ENCODE data around the gene TIPIN.
"Not testable (repeated sequence)": the region's sequence is repeated elsewhere in the genome, so short reads cannot be mapped to it uniquely, and the experiment has no call there.

The TIPIN gene

GRCh38 chr15:66323312-66323928 is 33.1 kb downstream of the TIPIN start:
- TF ChIP-seq, protein P1, sequence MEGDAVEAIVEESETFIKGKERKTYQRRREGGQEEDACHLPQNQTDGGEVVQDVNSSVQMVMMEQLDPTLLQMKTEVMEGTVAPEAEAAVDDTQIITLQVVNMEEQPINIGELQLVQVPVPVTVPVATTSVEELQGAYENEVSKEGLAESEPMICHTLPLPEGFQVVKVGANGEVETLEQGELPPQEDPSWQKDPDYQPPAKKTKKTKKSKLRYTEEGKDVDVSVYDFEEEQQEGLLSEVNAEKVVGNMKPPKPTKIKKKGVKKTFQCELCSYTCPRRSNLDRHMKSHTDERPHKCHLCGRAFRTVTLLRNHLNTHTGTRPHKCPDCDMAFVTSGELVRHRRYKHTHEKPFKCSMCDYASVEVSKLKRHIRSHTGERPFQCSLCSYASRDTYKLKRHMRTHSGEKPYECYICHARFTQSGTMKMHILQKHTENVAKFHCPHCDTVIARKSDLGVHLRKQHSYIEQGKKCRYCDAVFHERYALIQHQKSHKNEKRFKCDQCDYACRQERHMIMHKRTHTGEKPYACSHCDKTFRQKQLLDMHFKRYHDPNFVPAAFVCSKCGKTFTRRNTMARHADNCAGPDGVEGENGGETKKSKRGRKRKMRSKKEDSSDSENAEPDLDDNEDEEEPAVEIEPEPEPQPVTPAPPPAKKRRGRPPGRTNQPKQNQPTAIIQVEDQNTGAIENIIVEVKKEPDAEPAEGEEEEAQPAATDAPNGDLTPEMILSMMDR (IDR thresholded peaks at IDR 0.05; ENCODE audit: low read depth, low read length, missing control alignments) = no peak
- DNase-seq (ENCODE audit: low read depth) = no peak
- no peak overlapping the region for H3K4me3 ChIP-seq (ENCODE audit: low read depth, low read length)

- DNase-seq (ENCODE audit: low read depth) = no peak
- TF ChIP-seq, protein P1 (IDR thresholded peaks at IDR 0.05; ENCODE audit: low read depth, low read length, missing control alignments) = no peak
- no peak overlapping the region for H3K4me3 ChIP-seq (ENCODE audit: low read depth, low read length)
Measured at GRCh38 chr15:66312144-66312543, 44.3 kb downstream of the TIPIN start.

- no peak for DNase-seq (ENCODE audit: low read depth)
- TF ChIP-seq, protein P1 (IDR thresholded peaks at IDR 0.05; ENCODE audit: low read depth, low read length, missing control alignments) = no peak
- no peak overlapping the region for H3K4me3 ChIP-seq (ENCODE audit: low read depth, low read length)
Measured at GRCh38 chr15:66310786-66311185, 45.7 kb downstream of the TIPIN start.

DNA sequence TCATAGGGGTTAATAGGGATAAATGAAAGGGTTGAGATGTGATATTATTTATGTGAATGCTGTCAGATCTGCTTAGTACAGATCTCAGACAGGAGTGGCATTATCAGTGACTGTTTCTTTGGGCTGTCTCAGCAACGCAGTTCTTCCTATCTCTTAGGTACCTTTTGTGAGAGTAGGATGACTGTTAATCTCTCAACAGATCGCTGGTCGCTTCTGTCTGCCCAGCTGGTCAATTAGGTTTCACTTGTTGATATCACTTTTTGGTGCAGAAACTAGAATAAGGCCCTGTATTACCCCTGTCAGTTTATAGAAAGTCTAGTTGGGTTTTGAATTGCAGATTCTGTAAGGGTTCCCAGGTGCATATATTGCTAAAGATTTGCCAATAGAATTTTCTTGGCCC is 46.7 kb downstream of the TIPIN start:
- no peak for DNase-seq (ENCODE audit: low read depth)
- H3K4me3 ChIP-seq (ENCODE audit: low read depth, low read length) = no peak overlapping the region
- TF ChIP-seq, protein P1 (IDR thresholded peaks at IDR 0.05; ENCODE audit: low read depth, low read length, missing control alignments) = no peak

GRCh38 chr15:66308531-66308930 is 48.0 kb downstream of the TIPIN start:
- TF ChIP-seq, protein P1 (IDR thresholded peaks at IDR 0.05; ENCODE audit: low read depth, low read length, missing control alignments) = no peak
- no peak for DNase-seq (ENCODE audit: low read depth)

GRCh38 chr15:66306381-66306780 is 50.1 kb downstream of the TIPIN start:
- TF ChIP-seq, protein P1 (IDR thresholded peaks at IDR 0.05; ENCODE audit: low read depth, low read length, missing control alignments) = no peak
- H3K4me3 ChIP-seq (ENCODE audit: low read depth, low read length) = no peak overlapping the region
- no peak for DNase-seq (ENCODE audit: low read depth)

More at GRCh38 chr15:66308531-66308930, 48.0 kb downstream of the TIPIN start:
- no peak overlapping the region for H3K4me3 ChIP-seq (ENCODE audit: low read depth, low read length)

DNA sequence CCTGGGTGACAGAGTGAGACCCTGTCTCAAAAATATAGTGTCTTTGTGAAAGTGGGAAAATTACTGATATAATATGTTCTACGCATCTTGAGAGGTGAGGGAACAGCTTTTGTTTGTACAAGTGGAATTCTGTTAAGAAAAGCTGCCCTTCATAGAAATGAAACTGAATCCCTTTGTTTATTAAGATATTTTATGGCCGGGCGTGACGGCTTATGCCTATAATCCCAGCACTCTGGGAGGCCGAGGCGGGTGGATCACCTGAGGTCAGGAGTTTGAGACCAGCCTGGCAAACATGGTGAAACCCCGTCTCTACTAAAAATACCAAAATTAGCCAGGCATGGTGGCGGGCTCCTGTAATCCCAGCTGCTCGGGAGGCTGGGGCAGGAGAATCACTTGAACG is 52.1 kb downstream of the TIPIN start:
- not testable (repeated sequence) for DNase-seq (ENCODE audit: low read depth); H3K4me3 ChIP-seq (ENCODE audit: low read depth, low read length)

Measured in GM12864 (cell line).